GM21423 (cell line): ENCODE data around the gene SRP14.
"Not testable (repeated sequence)": the region's sequence is repeated elsewhere in the genome, so short reads cannot be mapped to it uniquely, and the experiment has no call there.

Experiments
- ATAC-seq: cut with Tn5 transposase; IDR thresholded peaks from one replicate; pipeline ENCODE4 v1.9.1; 2021; ENCODE audit warnings: mild to moderate bottlenecking, moderate library complexity; ENCODE audit not compliant: unreplicated experiment

The SRP14 gene

GRCh38 chr15:40038638-40039543 is at the start of gene SRP14:
Gene SRP14 (minus strand): TSS chr15:40039181. CDS start chr15:40039116, 65 bp downstream.
- peak; percentile 92 for ATAC-seq

DNA sequence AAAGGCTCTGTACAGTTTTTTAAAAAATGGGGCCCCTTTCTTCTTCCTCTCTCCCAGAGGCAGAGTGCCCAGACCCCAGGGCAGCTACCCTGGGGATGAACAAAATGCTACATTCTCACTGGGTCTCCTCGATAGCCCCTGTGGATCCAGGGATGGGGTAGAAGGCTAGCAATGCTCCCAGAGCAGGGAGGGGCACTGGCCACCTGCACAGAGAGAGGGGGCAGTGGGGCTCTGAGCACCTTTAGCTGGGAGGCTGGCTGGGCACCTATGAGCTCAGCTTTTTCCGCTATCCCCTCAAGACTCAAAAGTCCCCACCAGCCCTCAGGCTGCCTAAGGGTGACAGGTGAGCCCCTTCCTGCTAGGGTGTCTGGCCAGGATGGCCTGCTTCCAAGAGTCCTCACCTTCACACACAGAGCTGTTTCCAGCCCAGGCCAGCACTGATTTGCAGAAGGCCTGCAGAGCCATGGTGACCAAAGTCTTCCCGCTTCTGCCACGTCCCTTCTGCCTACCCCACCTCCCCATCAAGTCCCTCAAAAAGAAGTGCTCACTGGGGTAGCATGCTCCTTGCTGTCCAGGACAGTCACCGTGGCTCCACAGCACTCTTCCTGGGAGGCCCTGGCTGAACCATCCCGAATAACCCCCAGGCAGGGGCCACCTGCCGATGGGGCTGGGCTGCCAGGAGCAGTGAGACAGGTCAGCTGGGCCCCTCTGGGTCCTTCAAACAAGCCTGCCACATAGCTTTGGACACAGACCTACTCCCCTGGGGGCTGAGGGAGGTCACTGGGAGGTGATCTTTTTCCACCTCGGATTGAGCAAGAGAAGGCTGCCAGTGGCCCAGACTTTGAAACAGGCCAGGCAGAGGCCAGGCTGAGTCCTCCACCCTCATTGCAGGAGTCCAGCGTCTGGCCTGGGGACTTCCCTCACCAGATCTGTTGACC is 49.3 kb upstream of the SRP14 start:
- ATAC-seq: no peak

DNA sequence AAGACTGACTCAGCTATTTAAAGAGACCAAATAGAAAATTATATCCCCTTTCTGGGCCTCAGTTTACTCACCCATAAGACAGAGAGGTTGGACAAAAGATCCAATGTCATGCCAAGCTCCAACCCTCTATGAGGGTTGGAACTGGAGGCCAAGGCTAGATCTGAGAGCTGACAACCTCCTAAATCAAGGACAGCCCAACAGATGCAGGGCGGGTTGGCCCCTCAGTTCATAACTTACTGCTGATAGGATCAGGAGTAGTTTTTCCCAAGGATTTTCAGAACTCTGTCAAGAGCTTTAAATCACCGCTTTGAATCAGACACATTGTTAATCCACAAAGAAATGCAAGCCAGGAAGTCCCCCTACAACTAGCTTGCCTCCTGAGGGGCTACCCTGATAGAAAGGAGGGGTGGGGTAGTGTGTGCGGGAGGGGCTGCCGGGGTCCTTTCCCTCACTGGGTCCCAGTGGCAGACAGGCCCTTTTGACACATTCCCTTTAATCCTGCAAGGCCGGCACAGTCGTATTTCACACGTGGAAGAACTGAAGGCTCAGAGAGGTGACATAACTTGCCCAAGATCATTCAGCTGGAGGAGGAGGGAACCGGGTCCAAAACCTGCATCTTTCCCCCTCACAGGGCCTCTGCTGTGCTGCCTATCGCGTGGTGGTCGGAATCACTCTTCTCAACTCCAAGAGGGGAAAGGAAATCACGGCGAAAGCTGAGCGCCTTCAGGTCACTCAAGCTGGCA is 48.3 kb upstream of the SRP14 start:
- ATAC-seq: no peak

- ATAC-seq: no peak
These were observed 46.3 kb upstream of the SRP14 start for GRCh38 chr15:40085266-40085665.

DNA sequence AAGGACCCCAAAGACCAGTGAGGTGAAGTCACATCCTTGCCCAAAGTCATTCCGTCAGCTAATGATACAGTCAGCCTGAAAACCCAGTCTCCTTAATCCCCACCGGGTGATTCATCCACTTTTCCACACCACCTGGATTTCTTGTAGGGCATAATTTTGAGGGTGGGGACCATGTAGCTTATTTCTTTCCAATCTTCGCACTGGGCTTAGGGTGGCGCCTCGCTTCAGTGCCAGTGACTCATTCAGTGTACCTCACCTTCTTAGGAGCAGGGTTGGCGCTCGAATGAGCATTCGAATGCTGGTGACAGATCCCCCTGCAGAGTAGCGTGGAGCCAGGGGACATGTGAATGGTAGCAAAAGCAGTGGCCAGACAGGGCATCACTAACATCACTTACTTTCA is 45.7 kb upstream of the SRP14 start:
- no peak for ATAC-seq

GRCh38 chr15:40082195-40082883 is 43.4 kb upstream of the SRP14 start:
- no peak for ATAC-seq

DNA sequence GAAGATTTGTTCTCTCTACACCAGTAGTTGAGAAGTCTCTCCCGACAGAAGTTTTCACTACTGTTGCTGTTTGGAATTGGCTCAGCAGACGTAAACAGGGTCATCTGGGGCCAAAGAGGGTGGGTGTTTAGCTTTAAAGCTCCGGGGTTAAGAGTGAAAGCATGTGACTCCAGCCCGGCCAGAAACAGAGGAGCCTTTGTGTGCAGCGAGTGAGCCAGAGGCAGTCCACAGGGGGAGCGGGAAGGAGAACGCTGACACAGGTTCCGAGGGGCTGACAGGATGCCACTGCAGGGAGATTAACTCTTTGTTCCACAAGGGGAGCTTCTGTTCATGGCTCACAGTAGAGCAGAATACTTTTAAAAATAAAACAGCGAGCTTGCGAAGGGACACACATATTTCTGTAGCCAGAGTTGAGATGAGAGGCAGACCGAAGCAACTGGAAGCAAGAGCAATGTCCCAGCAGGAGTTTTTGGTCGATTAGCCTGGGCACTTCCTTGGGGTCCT is 42.8 kb upstream of the SRP14 start:
- no peak for ATAC-seq

DNA sequence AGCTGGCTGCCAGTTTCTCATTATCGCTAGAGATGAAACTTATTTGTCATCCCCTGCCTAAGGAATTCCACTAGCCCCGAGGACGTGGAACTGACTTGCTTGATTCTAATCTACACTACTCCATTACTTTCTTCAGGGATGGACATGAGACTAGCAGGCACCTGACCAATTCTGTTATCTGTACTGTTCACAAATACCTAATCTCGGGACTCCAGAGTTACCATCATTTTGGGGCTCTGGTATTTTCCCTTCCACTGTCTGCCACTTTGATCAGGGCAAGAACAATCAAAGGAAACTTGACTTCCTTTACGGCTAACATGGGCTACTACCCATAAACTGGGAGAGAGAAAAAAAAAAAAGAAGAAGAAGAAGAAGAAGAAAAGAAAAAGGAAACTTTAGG is 41.9 kb upstream of the SRP14 start:
- no peak for ATAC-seq

DNA sequence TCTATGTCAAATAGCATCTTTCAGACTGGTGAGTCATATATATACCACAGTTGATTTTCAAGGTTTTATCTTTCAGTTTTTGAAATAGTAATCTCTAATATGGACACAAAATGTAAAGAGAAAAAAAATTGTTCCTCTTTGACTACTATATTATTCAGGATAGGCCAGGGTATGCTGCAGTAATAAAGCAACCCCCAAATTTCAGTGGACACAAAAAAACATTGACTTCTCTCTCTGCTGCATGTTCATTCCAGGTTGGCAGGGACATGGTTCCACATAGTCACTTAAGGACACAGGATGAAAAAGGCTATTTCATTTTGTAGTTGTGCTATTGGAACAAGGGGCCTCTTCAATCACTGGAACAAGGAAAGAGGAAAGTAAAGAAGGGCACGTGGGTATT is 41.1 kb upstream of the SRP14 start:
- ATAC-seq: no peak

DNA sequence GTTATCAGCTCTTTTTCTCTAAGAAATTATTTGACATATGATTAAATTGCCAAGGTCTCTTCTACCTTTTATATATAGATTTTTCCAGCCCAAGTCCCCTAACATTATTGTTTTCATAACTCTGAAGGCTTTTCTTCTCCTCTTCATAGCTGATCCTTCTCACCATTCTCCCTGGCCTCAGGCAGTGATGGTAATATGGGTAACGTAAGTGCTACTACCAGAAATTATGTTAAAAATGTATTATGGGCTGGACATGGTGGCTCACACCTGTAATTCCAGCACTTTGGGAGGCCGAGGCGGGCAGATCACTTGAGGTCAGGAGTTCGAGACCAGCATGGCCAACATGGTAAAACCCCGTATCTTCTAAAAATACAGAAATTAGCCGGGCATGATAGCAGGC is 40.5 kb upstream of the SRP14 start:
- ATAC-seq: no peak

DNA sequence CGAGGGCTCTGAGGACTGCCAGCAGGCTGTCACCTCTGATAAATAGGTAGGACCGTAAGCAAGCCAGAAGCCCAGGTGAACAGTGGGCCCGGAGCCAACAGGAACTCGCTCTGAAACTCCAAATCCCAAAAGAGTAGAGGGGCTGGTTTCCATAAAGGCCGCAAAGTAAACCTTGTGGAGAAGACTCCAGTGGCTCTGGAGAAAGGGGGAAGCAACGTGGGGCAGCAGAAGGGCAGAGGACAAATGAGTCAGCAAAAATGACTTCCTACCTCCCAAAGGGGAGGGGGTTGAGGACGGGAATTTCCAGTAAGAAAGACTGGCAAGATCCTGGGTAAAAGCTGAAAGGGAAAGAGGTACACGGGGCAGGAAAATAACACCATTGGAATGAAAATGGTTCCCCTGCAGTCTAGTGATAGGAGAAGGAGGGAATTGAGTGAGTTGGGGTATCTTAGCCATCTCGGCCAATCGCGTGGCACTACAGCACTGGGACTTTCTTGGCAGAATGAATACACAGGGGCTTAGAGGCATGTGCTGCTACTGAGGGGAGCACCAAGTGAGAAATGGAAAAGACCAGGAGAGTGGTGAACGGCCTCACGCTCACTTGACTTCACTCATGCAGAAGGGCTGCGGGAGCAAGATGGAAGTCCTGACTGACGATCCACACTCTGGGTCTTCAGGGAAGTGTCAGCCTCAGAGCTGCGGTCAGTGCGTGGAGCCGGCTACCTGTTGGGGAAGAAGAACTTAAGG is 36.5 kb upstream of the SRP14 start:
- no peak for ATAC-seq

GRCh38 chr15:40074656-40075055 is 35.7 kb upstream of the SRP14 start:
- not testable (repeated sequence) for ATAC-seq

GRCh38 chr15:40073716-40074490 is 34.9 kb upstream of the SRP14 start:
- not testable (repeated sequence) for ATAC-seq

DNA sequence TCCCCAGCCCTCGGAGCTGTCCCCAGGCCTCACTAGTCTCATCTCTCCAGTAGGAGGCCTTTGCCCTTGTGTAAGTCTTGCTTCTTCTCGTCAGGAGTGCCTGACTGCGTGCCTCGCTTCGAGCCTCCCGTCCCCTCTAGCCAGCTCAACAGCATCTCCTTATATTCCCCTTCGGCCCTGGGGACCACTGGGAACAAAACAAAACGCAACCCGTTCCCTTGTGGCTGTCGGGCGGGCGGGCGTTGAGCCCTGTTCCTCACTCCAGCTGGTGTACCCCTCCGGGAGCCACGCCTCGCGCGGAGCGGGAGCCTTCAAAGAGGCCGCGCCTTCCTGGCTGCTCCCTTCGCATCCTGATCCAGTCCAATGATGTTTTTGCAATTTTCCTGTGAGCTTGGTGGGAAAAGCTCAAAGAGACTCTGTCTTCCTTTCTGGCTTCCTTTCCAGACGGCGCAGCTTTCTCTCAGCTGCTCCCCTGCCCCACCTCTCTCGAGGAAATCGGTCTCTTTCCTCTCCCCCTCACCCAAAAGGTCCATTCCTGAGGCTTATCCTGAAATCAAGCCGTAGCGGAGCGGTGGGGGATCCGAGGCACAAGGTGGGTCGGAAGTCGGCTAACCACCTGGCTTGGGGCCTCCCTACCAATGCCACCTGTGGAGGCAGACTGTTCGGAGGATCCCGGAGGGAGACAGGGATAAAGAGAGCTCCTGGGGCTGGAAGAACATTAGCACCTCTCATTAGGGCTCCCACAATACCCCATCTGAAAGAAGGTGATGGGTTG is 33.4 kb upstream of the SRP14 start:
- ATAC-seq: no peak

- ATAC-seq: no peak
These were observed 31.7 kb upstream of the SRP14 start for GRCh38 chr15:40070608-40071218.

DNA sequence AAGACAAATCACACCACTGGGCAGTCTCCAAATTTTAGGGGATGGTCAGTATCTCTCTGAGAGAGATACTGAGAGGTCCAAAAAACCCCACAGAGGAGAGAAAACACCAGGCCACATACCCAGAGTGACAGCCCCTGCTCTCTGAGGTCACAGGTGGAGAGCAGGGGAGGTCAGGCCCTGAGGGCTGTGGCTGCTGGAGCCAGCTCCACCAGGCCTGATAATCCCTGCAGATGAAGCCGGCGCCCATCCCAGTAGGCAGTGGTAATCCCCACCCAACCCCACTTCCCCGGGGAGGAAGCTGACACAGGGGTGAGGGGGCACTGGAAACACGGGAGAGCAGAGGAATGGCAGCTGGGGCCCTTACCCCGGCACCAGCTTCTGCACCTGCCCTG is 31.2 kb upstream of the SRP14 start:
- no peak for ATAC-seq
